Right cardiac atrium (tissue), 5 donors: ENCODE results near the gene EID2. TPM values are rescaled to one million over a fixed set of nuclear protein-coding genes. Genes with fewer than 3 reads are reported as not detected.

Experiments used
- ATAC-seq, 2 donors: fragments of 200-7000 bp; cut with Tn5 transposase; one replicate each; pipeline versions ENCODE4 v1.8.0 to v1.9.1; 2020; ENCODE audit warnings: moderate library complexity in 2 of 2, mild to moderate bottlenecking in 1 of 2
- DNase-seq, 3 donors: peaks; one replicate each; pipeline ENCODE4 v3.0.0-alpha.2; 2020
- H3K27ac ChIP-seq: one replicate; pipeline ENCODE4 v1.5.1; 2013; ENCODE audit warnings: mild to moderate bottlenecking, low read length, control low read depth, moderate library complexity
- H3K27me3 ChIP-seq: one replicate; pipeline ENCODE4 v1.6.1; 2013; ENCODE audit not compliant: control insufficient read depth, insufficient read depth
- H3K4me1 ChIP-seq: one replicate; pipeline ENCODE4 v1.6.1; 2013; ENCODE audit warnings: low read length; ENCODE audit not compliant: control insufficient read depth, insufficient read depth
- H3K4me3 ChIP-seq: one replicate; pipeline ENCODE4 v1.5.1; 2013; ENCODE audit warnings: low read length, control low read depth
- H3K9me3 ChIP-seq: one replicate; pipeline ENCODE4 v1.6.1; 2013; ENCODE audit warnings: low read length; ENCODE audit not compliant: control insufficient read depth
- WGBS: extraction: QIAGEN DNeasy Blood & Tissue Kit; methylation state at CpG from one replicate; pipeline ENCODE4 v1.1.7; 2013; 5-methylcytosine and 5-hydroxymethylcytosine counted together
- intact Hi-C, 4 donors: fragments of 100-400 bp; cut with DNase I; formaldehyde crosslinking; loops; one replicate each; pipeline versions ENCODE4 v1.11.0 to v1.14.0; 2022 to 2023
- long read RNA-seq, 4 donors: library from polyadenylated mRNA; unstranded; transcript quantifications; one replicate each; pipeline ENCODE4 v2.0.0, GENCODE V29; 2020 to 2021
- polyA plus RNA-seq: library from polyadenylated mRNA; stranded (reverse); fragments of 200-250 nt; gene quantifications from one replicate; pipeline ENCODE4 v1.2.3, GENCODE V29; 2013
- total RNA-seq, 4 donors: library from RNA; stranded (reverse); fragmentation: NEBNext Ultra II Directional; extraction: Animal tissue kit (Norgen Biotek cat#: 25700); gene quantifications; one replicate each; pipeline ENCODE4 v1.2.1, GENCODE V29; 2021
- donor health status: healthy with polysubstance abuse.
- donor health status: DM: no; HTN: yes; CAD: no.
- donor health status: DM: no; HTN: no; CAD: no.
- donor health status: DM: no; HTN: yes; CAD: no; lungs with severe emphysema.
- donor health status: DM: yes; HTN: yes; CAD: no.

EID2 gene, protein sequence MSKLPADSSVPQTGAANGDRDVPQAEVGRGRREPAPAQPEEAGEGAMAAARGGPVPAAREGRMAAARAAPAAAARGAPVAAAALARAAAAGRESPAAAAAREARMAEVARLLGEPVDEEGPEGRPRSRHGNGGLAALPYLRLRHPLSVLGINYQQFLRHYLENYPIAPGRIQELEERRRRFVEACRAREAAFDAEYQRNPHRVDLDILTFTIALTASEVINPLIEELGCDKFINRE
- total RNA-seq (10 to 100 TPM; 12.3 to 15.0 (median 13.5) TPM), polyA plus RNA-seq (14.3 TPM)
- long read RNA-seq, donor 1, transcript EID2-201 (1 exons, 1,629 nt), result major isoform, 30 of 30 reads
- long read RNA-seq, donor 1, partial matches to known transcripts, result 0 of 30 reads
- long read RNA-seq, donor 1, other reads (novel, unspliced or antisense), result 0 of 30 reads
- long read RNA-seq, donor 2, transcript EID2-201 (1 exons, 1,629 nt), result major isoform, 12 of 12 reads
- long read RNA-seq, donor 2, partial matches to known transcripts, result 0 of 12 reads
- long read RNA-seq, donor 2, other reads (novel, unspliced or antisense), result 0 of 12 reads
- long read RNA-seq, donor 3, partial matches to known transcripts, result 0 of 2 reads
- long read RNA-seq, donor 3, other reads (novel, unspliced or antisense), result 0 of 2 reads
- long read RNA-seq, donor 4, transcript EID2-201 (1 exons, 1,629 nt), result major isoform, 9 of 9 reads
- long read RNA-seq, donor 4, partial matches to known transcripts, result 0 of 9 reads
- long read RNA-seq, donor 4, other reads (novel, unspliced or antisense), result 0 of 9 reads

DNA sequence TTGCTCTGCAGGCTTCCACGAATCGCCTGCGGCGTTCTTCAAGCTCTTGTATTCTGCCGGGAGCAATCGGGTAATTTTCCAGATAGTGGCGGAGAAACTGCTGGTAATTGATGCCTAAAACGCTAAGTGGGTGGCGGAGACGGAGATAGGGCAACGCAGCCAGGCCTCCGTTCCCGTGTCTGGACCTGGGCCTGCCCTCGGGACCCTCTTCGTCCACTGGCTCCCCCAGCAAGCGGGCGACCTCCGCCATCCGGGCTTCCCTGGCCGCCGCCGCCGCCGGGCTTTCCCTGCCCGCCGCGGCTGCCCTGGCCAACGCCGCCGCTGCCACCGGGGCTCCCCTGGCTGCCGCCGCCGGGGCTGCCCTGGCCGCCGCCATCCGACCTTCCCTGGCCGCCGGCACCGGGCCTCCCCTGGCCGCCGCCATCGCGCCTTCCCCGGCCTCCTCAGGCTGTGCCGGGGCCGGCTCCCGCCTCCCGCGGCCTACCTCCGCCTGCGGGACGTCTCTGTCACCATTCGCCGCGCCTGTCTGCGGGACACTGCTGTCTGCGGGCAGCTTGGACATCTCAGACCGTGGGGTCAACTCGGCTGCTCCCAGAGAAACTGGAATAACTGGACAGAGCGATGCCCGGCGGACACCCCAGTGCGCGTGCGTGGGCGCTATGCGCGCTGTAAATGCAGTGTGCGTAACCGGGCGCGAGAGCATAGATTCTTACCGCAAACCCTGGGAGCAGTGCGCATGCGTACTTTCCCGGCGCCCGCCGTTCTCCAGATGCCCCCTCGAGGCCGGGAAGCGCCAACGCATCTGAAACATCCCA is at the start of gene EID2:
EID2 (minus strand) TSS at position 644 of the 815 bp plus-strand sequence; CDS start at position 562, 82 bp downstream.
- no peaks in the 10 kb centered on the region for H3K4me1 ChIP-seq
- peak within 1 kb of the TSS; percentile 88 for H3K4me3 ChIP-seq
- H3K27me3 ChIP-seq, result no peaks in the 10 kb centered on the region
- under 1% methylated on average over 84 of the region's 84 CpGs for WGBS
- intact Hi-C loops, result loop anchor here in 2 of 4 donors (10.0 kb wide), 1 partner anchor 95 kb away; the partner anchor contains the start of gene SUPT5H (in 2 of the 2)
- no peaks in the 10 kb centered on the region for H3K9me3 ChIP-seq
- DNase-seq (peak; percentile 96 to 98 (median 98)), ATAC-seq (peak; percentile 97 to 98)
- peak within 1 kb of the TSS; percentile 97 for H3K27ac ChIP-seq

DNA sequence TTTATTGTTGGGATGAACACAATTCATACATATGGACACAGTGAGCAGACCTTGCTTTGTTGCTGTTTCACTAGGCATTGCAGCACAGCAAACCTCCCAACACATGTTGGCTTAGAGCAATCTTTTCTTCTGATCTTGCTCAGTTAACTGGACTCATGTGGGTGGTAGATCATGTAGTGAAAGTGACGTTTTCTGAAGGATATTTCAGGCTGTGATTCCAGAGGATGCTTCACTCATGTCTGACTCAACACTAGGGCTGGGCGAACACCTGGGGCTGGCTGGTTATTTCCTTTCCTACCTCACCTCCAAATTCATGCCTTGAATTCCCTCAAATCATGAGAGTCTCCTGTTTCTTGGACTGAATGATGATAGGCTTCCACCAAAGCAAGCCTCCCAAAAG is 48.1 kb upstream of the EID2 start:
- no peak for ATAC-seq
- Histone ChIP-seq H3K27me3 (no peaks in the 10 kb centered on the region), H3K9me3 (no peaks in the 10 kb centered on the region), H3K4me3 (no peak overlapping the region), H3K27ac (no peak overlapping the region), H3K4me1 (no peaks in the 10 kb centered on the region)
- intact Hi-C loops, result no loop called here
- WGBS, result 34% methylated on average over 2 of the region's 2 CpGs
- no peak for DNase-seq

DNA sequence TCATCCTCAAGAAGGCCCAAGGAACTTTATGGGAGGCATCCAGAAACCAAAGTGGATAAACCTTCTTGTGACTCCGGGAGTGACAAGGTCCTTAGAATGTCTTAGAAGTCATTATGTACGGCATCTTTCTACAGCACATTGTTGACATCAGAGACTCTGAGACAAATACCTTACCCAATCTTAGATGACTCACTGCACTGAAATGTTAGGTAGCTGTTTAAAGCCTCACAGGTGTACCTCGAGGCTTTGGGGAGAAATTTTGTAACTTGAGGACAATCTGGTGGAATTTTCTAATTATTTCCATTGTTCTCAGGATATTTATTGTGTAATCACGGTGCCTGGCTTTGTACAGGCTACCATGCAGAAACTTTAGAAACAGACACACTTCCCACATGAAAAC is 47.5 kb upstream of the EID2 start:
- Histone ChIP-seq H3K27ac (no peak overlapping the region), H3K9me3 (no peaks in the 10 kb centered on the region), H3K4me1 (no peaks in the 10 kb centered on the region), H3K27me3 (no peaks in the 10 kb centered on the region), H3K4me3 (no peak overlapping the region)
- intact Hi-C loops, result no loop called here
- DNase-seq (no peak), ATAC-seq (no peak)
- WGBS, result 61% methylated on average over 4 of the region's 4 CpGs

DNA sequence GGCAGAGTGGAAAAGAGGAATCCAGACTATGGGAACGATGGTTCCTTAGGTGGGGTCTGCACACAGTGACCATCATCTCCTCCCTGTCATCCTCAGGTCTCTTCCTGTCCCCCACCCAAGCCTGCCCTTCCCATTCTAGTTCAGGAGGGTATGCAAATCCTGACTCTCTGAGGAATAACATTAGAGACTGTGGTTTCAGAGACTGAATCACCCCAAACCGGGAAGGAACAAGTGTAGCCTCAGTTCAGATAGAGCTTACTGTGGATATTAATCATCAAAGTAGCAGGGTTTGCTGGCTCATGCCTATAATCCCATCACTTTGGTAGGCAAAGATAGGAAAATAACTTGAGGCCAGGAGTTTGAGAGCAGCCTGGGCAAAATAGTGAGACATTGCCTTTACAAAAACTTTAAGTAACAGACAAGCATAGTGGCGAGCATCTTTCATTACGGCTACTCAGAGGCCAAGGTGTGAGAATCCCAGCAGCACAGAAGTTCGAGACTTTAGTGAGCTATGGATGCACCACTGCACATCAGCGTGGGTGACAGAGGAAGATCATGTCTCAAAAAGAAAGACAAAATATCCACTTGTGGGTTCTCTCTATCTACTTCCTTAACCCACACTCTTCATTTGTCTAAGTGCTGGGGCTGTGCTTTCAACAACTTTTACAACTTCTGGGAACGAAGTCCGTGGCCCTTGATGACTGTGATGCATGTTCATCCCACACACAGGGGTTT is 43.1 kb upstream of the EID2 start:
- DNase-seq, result no peak
- Histone ChIP-seq H3K4me3 (no peak overlapping the region), H3K9me3 (no peaks in the 10 kb centered on the region), H3K27ac (no peak overlapping the region), H3K27me3 (no peaks in the 10 kb centered on the region), H3K4me1 (no peaks in the 10 kb centered on the region)
- intact Hi-C loops, result no loop called here
- no peak for ATAC-seq
- 62% methylated on average over 8 of the region's 8 CpGs for WGBS

DNA sequence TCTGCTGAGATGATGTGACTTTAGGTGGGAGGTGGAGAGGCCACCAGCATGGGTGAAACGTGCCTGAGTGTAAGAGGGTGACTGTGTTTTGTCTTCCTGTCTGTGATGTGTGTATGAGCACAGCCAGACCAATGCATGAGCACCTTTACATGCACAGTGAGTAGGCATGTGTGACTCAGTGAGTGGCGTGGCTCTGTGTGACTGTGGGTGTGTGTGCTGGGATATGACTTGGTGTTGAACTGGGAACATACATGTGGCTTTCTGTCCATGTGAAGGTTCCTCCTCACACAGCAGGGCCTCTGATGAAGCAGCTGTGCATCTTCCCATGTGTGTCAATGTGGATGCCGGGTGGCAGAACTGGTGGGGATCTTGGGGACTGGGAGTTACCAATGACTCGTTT is 42.5 kb upstream of the EID2 start:
- Histone ChIP-seq H3K27ac (no peak overlapping the region), H3K27me3 (no peaks in the 10 kb centered on the region), H3K4me1 (no peaks in the 10 kb centered on the region), H3K9me3 (no peaks in the 10 kb centered on the region), H3K4me3 (no peak overlapping the region)
- ATAC-seq (no peak), DNase-seq (no peak)
- intact Hi-C loops, result no loop called here
- WGBS, result 49% methylated on average over 4 of the region's 4 CpGs

DNA sequence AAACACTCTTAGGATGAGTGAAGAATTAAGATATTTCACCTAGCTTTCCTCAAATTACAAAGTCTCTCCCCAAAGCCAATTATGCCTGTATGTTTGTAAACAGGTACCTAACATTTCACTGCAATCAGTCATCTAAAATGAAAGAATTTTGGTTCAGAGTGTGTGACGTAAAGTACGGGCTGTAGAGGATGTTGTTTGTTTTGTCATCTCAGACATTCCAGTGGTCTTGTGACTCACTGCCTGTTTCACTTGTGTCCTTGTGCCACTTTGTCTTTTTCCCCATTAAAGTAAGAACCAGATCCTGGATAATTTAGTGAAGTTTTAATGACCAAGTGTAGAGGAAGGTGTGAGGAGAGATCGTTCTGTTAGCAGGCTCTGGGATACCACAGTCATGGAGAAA is 28.6 kb upstream of the EID2 start:
- no peaks in the 10 kb centered on the region for H3K9me3 ChIP-seq
- no peaks in the 10 kb centered on the region for H3K4me1 ChIP-seq
- no peak for DNase-seq
- no peak for ATAC-seq
- no peak overlapping the region for H3K27ac ChIP-seq
- 55% methylated on average over 3 of the region's 3 CpGs for WGBS
- intact Hi-C loops, result no loop called here
- H3K27me3 ChIP-seq, result no peaks in the 10 kb centered on the region
- H3K4me3 ChIP-seq, result no peak overlapping the region

DNA sequence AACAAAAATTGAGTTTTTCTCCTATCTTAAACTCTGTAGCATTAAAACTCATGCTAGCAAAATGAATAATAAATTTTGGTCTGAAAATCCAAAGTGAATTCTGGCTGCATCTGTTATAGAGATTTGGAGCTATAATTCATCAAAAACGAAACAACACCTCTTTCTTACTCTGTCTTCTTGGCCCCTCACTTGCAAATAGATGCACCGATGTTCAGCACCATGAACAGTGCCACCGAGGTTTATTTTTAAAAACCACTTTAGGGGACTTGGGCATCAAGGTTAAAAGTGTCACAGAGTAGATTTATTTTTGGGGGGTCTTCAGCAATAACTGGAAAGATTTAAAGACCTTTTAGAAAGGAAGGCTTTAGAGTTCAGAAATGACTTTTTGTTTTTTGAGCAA is 26.1 kb upstream of the EID2 start:
- Histone ChIP-seq H3K9me3 (no peaks in the 10 kb centered on the region), H3K4me3 (no peak overlapping the region), H3K4me1 (no peaks in the 10 kb centered on the region), H3K27me3 (no peaks in the 10 kb centered on the region), H3K27ac (no peak overlapping the region)
- ATAC-seq, result no peak
- DNase-seq, result no peak
- WGBS, result 31% methylated on average over 3 of the region's 3 CpGs
- intact Hi-C loops, result no loop called here

DNA sequence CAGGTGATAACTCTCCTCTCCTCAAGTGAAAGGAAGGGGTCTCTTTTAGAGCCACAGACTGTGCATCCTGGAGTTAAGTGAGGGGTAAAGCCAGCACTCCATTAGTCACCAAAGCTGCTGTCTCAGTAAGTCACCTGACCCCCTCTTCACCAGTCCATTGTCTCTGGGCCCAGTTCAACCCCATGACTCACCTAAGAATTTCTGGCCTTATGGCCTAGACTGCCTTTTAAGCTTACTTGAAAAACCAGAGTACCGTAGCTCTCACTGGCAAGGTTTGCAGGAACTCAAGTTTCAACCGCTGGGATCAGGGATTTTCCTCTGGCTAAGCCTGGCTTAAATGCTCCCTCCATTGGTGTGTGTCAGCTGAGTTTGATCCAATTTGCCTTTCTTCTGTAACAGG is 23.4 kb upstream of the EID2 start:
- intact Hi-C loops, result no loop called here
- no peak for DNase-seq
- no peak for ATAC-seq
- 70% methylated on average over 2 of the region's 2 CpGs for WGBS
- H3K9me3 ChIP-seq, result no peaks in the 10 kb centered on the region
- H3K4me3 ChIP-seq, result no peak overlapping the region
- H3K4me1 ChIP-seq, result no peaks in the 10 kb centered on the region
- no peak overlapping the region for H3K27ac ChIP-seq
- no peaks in the 10 kb centered on the region for H3K27me3 ChIP-seq

DNA sequence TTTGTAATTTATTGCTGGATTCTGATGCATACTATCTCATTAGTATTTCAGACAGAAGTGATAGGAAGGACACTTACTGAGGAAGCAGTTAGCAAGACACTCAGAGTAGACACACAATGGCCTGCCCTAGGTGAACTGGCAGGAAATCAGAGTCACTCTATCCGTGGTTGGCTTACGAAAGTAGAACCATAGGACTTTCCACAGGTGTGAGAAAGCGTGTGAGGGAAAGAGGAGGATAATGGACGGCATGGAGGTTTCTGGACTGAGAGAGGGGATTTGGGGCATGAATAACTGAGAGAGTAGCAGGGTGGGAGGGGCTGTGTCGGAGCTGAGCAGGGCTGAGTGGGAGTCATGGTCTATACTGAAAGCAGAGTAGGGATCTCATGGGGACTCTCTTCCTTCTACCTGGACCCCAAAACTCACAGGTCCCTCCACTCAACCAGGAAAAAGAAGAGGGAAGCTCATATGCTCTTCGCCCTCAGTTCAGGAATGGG is 18.7 kb upstream of the EID2 start:
- 71% methylated on average over 6 of the region's 6 CpGs for WGBS

More for the DNA sequence above, 18.7 kb upstream of the EID2 start:
- H3K9me3 ChIP-seq, result no peaks in the 10 kb centered on the region
- no peak for DNase-seq
- no peaks in the 10 kb centered on the region for H3K4me1 ChIP-seq
- intact Hi-C loops, result loop anchor here in 1 of 4 donors (5.0 kb wide), 1 partner anchor 114 kb away; no protein-coding TSS in a partner anchor
- ATAC-seq, result no peak
- H3K27me3 ChIP-seq, result no peaks in the 10 kb centered on the region
- no peak overlapping the region for H3K27ac ChIP-seq
- no peak overlapping the region for H3K4me3 ChIP-seq
